Measurements from ENCODE around the gene GGPS1. TPM values are rescaled to one million over a fixed set of nuclear protein-coding genes. Genes with fewer than 3 reads are reported as not detected.

Gene GGPS1
- total and polyA plus RNA-seq, 2 of the 8 experiments (the other 6 are each of a cell fraction or from before 2014, with no cell fraction given): 20.9 to 43.6 TPM

GRCh38 chr1:235295902-235296350 lies 32.4 kb upstream of the GGPS1 start (continued):
- TF ChIP-seq HDAC2 (IDR thresholded peaks at IDR 0.05; ENCODE audit: borderline replicate concordance in 1 of 2, low read depth in 2 of 2, low read length in 2 of 2): no peak
- no peak for TF ChIP-seq NRF1 (IDR thresholded peaks at IDR 0.05; ENCODE audit: low read depth, low read length)
- no peak for TF ChIP-seq RNF2 (IDR thresholded peaks at IDR 0.05; ENCODE audit: borderline replicate concordance, low read depth, low read length, missing control alignments, poor library complexity, severe bottlenecking)
- no peak for TF ChIP-seq CBX5 (IDR thresholded peaks at IDR 0.05; ENCODE audit: low read depth, low read length)
- TF ChIP-seq CTCF (IDR thresholded peaks at IDR 0.05; ENCODE audit: control extremely low read depth in 1 of 3, insufficient read depth in 1 of 3, low read depth in 1 of 3, low read length in 3 of 3): no peak
- TF ChIP-seq EZH2 (IDR thresholded peaks at IDR 0.05; ENCODE audit: low read depth, low read length, severe bottlenecking): no peak
- TF ChIP-seq TAF1 (IDR thresholded peaks at IDR 0.05; ENCODE audit: low read depth, low read length): no peak

All from H1 (cell line).